ENCODE measurements around the gene PPP3CB. TPM values are rescaled to one million over a fixed set of nuclear protein-coding genes. Genes with fewer than 3 reads are reported as not detected.
"Not testable (repeated sequence)": the region's sequence is repeated elsewhere in the genome, so short reads cannot be mapped to it uniquely, and the experiment has no call there.

Gene PPP3CB
- total RNA-seq, 2 experiments from 2014 or later: 41.7 to 42.2 TPM

- POLR2A ChIA-PET: no interaction called here
- ATAC-seq (ENCODE audit: low read depth) (no peak), DNase-seq (no peak)
- no peak overlapping the region for H3K27ac Mint-ChIP-seq
- no peaks in the 10 kb centered on the region for H3K4me1 Mint-ChIP-seq
- H3K4me3 Mint-ChIP-seq: no peak overlapping the region
- H3K9me3 Mint-ChIP-seq: no peaks in the 10 kb centered on the region
- H3K36me3 Mint-ChIP-seq: peaks cover 9% of the 10 kb centered on the region
- H3K27me3 Mint-ChIP-seq: no peaks in the 10 kb centered on the region
Measured at GRCh38 chr10:73401636-73402035, 94.2 kb downstream of the PPP3CB start.

- H3K4me1 Mint-ChIP-seq: no peaks in the 10 kb centered on the region
- no peaks in the 10 kb centered on the region for H3K27me3 Mint-ChIP-seq
- H3K4me3 Mint-ChIP-seq: no peak overlapping the region
- no peak for DNase-seq
- POLR2A ChIA-PET: no interaction called here
- peaks cover 22% of the 10 kb centered on the region for H3K36me3 Mint-ChIP-seq
- ATAC-seq (ENCODE audit: low read depth): no peak
- H3K27ac Mint-ChIP-seq: no peak overlapping the region
- no peaks in the 10 kb centered on the region for H3K9me3 Mint-ChIP-seq
Measured at GRCh38 chr10:73399063-73399462, 96.8 kb downstream of the PPP3CB start.

GRCh38 chr10:73398024-73398423, 97.8 kb downstream of the PPP3CB start:
- Mint-ChIP-seq H3K27me3 (no peaks in the 10 kb centered on the region), H3K9me3 (peaks cover 2% of the 10 kb centered on the region), H3K36me3 (peaks cover 28% of the 10 kb centered on the region), H3K4me3 (no peak overlapping the region), H3K4me1 (no peaks in the 10 kb centered on the region), H3K27ac (no peak overlapping the region)
- POLR2A ChIA-PET: no interaction called here
- ATAC-seq (ENCODE audit: low read depth): no peak
- DNase-seq: no peak

- POLR2A ChIA-PET; DNase-seq; H3K27ac Mint-ChIP-seq; ATAC-seq (ENCODE audit: low read depth); H3K4me1 Mint-ChIP-seq; H3K27me3 Mint-ChIP-seq; H3K9me3 Mint-ChIP-seq; H3K4me3 Mint-ChIP-seq: not testable (repeated sequence)
- H3K36me3 Mint-ChIP-seq: peaks cover 43% of the 10 kb centered on the region
Measured at GRCh38 chr10:73394325-73394724, 101.5 kb downstream of the PPP3CB start.

GRCh38 chr10:73388228-73388627, 107.6 kb downstream of the PPP3CB start:
- DNase-seq (no peak), ATAC-seq (ENCODE audit: low read depth) (no peak)
- no peaks in the 10 kb centered on the region for H3K27me3 Mint-ChIP-seq
- no peak overlapping the region for H3K27ac Mint-ChIP-seq
- POLR2A ChIA-PET: no interaction called here
- peaks cover 29% of the 10 kb centered on the region for H3K36me3 Mint-ChIP-seq
- H3K4me3 Mint-ChIP-seq: no peak overlapping the region
- H3K4me1 Mint-ChIP-seq: no peaks in the 10 kb centered on the region
- no peaks in the 10 kb centered on the region for H3K9me3 Mint-ChIP-seq

- no peak overlapping the region for H3K27ac Mint-ChIP-seq
- no peak for ATAC-seq (ENCODE audit: low read depth)
- POLR2A ChIA-PET: no interaction called here
Measured at GRCh38 chr10:73386583-73386982, 109.2 kb downstream of the PPP3CB start.

More at GRCh38 chr10:73386583-73386982, 109.2 kb downstream of the PPP3CB start:
- H3K4me1 Mint-ChIP-seq: no peaks in the 10 kb centered on the region
- H3K27me3 Mint-ChIP-seq: no peaks in the 10 kb centered on the region
- no peak overlapping the region for H3K4me3 Mint-ChIP-seq
- peaks cover 27% of the 10 kb centered on the region for H3K36me3 Mint-ChIP-seq
- no peaks in the 10 kb centered on the region for H3K9me3 Mint-ChIP-seq
- DNase-seq: no peak

Other genes with a start within 250 kb of the PPP3CB start
- 10 to 100 TPM; 50.1 to 51.8 TPM for gene DNAJC9, start 248.8 kb downstream of the PPP3CB start, total RNA-seq
- gene MRPS16, start 243.4 kb downstream of the PPP3CB start, total RNA-seq: 10 to 100 TPM; 73.5 to 78.4 TPM
- gene CFAP70, start 137.2 kb downstream of the PPP3CB start, total RNA-seq: 1 to 10 TPM; 2.0 to 2.2 TPM
- 10 to 100 TPM; 88.9 to 90.6 TPM for gene ANXA7, start 82.0 kb downstream of the PPP3CB start, total RNA-seq
- gene MSS51, start 62.5 kb downstream of the PPP3CB start, total RNA-seq: 1 to 10 TPM; 4.0 to 4.8 TPM
- 1 to 10 TPM; 3.4 to 4.1 TPM for gene USP54, start 95.3 kb upstream of the PPP3CB start, total RNA-seq
- not detected for gene MYOZ1, start 145.4 kb upstream of the PPP3CB start, total RNA-seq
- gene SYNPO2L, start 160.0 kb upstream of the PPP3CB start, total RNA-seq: not detected
- gene AGAP5, start 202.1 kb upstream of the PPP3CB start, total RNA-seq: 10 to 100 TPM; 10.2 to 11.3 TPM
- 10 to 100 TPM; 96.3 to 96.7 TPM for gene SEC24C, start 248.3 kb upstream of the PPP3CB start, total RNA-seq

All from activated naive CD8-positive, alpha-beta T cell treated with anti-CD3 and anti-CD28 coated beads, Interleukin-2, amount 10 ng/mL, durations not matched to agents 7 days and 5 days (primary cell).